Small intestine (tissue), 16 donors: ENCODE measurements around the gene SIN3A. TPM values are rescaled to one million over a fixed set of nuclear protein-coding genes. Genes with fewer than 3 reads are reported as not detected.
"Not testable (repeated sequence)": the region's sequence is repeated elsewhere in the genome, so short reads cannot be mapped to it uniquely, and the experiment has no call there.

Source experiments
- DNase-seq, 2 donors: peaks; one replicate each; pipeline versions ENCODE4 v3.0.0 to v3.0.0-alpha.2; 2013
- FAIRE-seq: peaks from 2 replicates; lab custom pipeline; 2012; peaks lifted over from hg19 to GRCh38; lab: Jason Lieb, UNC
- H3K27ac ChIP-seq, 3 donors: one replicate each; pipeline ENCODE4 v1.5.1; 2013; ENCODE audit warnings: low read length in 2 of 3, mild to moderate bottlenecking in 2 of 3, control low read depth in 1 of 3, inconsistent platforms in 1 of 3, low read depth in 1 of 3, moderate library complexity in 1 of 3
- H3K27me3 ChIP-seq, 3 donors: one replicate each; pipeline ENCODE4 v1.6.1; 2013; ENCODE audit warnings: low read length in 3 of 3, inconsistent platforms in 1 of 3; ENCODE audit not compliant: control insufficient read depth in 3 of 3, insufficient read depth in 3 of 3
- H3K36me3 ChIP-seq, 3 donors: one replicate each; pipeline ENCODE4 v1.6.1; 2013; ENCODE audit warnings: low read length in 3 of 3, inconsistent platforms in 1 of 3, low read depth in 1 of 3, mild to moderate bottlenecking in 1 of 3, moderate library complexity in 1 of 3; ENCODE audit not compliant: control insufficient read depth in 3 of 3, insufficient read depth in 2 of 3
- H3K4me1 ChIP-seq, 3 donors: one replicate each; pipeline ENCODE4 v1.6.1; 2013; ENCODE audit warnings: low read length in 2 of 3, inconsistent platforms in 1 of 3, low read depth in 1 of 3, mild to moderate bottlenecking in 1 of 3, moderate library complexity in 1 of 3; ENCODE audit not compliant: control insufficient read depth in 3 of 3, insufficient read depth in 2 of 3
- H3K4me3 ChIP-seq, 3 donors: one replicate each; pipeline ENCODE4 v1.5.1; 2013; ENCODE audit warnings: low read length in 3 of 3, control low read depth in 1 of 3, inconsistent platforms in 1 of 3, low read depth in 1 of 3, mild to moderate bottlenecking in 1 of 3, moderate library complexity in 1 of 3
- H3K9me3 ChIP-seq, 2 donors: one replicate each; pipeline ENCODE4 v1.6.1; 2013; ENCODE audit warnings: low read depth in 1 of 2, low read length in 1 of 2; ENCODE audit not compliant: control insufficient read depth in 2 of 2, insufficient read depth in 1 of 2
- WGBS, 3 donors: extraction: QIAGEN DNeasy Blood & Tissue Kit; methylation state at CpG; one replicate each; pipeline ENCODE4 v1.1.7; 2013; 5-methylcytosine and 5-hydroxymethylcytosine counted together
- long read RNA-seq, 10 donors: transcript quantifications; one replicate each; lab custom pipeline, GENCODE V29; 2026
- polyA plus RNA-seq, 4 donors: library from polyadenylated mRNA; stranded (reverse) in 3 of 4; unstranded in 1 of 4; fragments of 200-250 nt in 3 of 4; fragments of 120-200 nt in 1 of 4; gene quantifications; one replicate each; pipeline versions ENCODE4 v1.2.1 to v1.2.3, GENCODE V29; 2013
- donor health status: healthy with polysubstance abuse.
- donor health status: control.
- donor health status: control.
- donor health status: Bipolar disorder and iron deficiency.
- donor health status: healthy.

The SIN3A gene
- polyA plus RNA-seq = 10 to 100 TPM in 2 of 4 donors, 1 to 10 TPM in 2; 7.6 to 36.0 (median 11.9) TPM
- long read RNA-seq, donor 1 = 0 reads
- long read RNA-seq, donor 2, full-length matches to known transcripts = 2 of 2 reads
- long read RNA-seq, donor 2, partial matches to known transcripts = 0 of 2 reads
- long read RNA-seq, donor 2, other reads (novel, unspliced or antisense) = 0 of 2 reads
- long read RNA-seq, donor 3, full-length matches to known transcripts = 4 of 4 reads
- long read RNA-seq, donor 3, partial matches to known transcripts = 0 of 4 reads
- long read RNA-seq, donor 3, other reads (novel, unspliced or antisense) = 0 of 4 reads
- long read RNA-seq, donor 4 = 0 reads
- long read RNA-seq, donor 5, partial matches to known transcripts = 0 of 2 reads
- long read RNA-seq, donor 5, other reads (novel, unspliced or antisense) = 0 of 2 reads
- long read RNA-seq, donor 6 = 0 reads
- long read RNA-seq, donor 7, full-length matches to known transcripts = 4 of 4 reads
- long read RNA-seq, donor 7, partial matches to known transcripts = 0 of 4 reads
- long read RNA-seq, donor 7, other reads (novel, unspliced or antisense) = 0 of 4 reads
- long read RNA-seq, donor 8, partial matches to known transcripts = 0 of 1 reads
- long read RNA-seq, donor 8, other reads (novel, unspliced or antisense) = 0 of 1 reads
- long read RNA-seq, donor 9, partial matches to known transcripts = 0 of 2 reads
- long read RNA-seq, donor 9, other reads (novel, unspliced or antisense) = 0 of 2 reads
- long read RNA-seq, donor 10, full-length matches to known transcripts = 3 of 8 reads
- long read RNA-seq, donor 10, partial matches to known transcripts = 5 of 8 reads
- long read RNA-seq, donor 10, other reads (novel, unspliced or antisense) = 0 of 8 reads

GRCh38 chr15:75451674-75452363 is at the start of gene SIN3A:
Gene SIN3A, minus strand, starts transcription at chr15:75451690. Its CDS starts 21,315 bp downstream, at chr15:75430375.
- WGBS, 3 donors = 0 to 1% (median 0%) methylated on average over 32 to 39 of the region's 39 CpGs
- Histone ChIP-seq H3K27ac (peak within 1 kb of the TSS; percentile 95 to 100 (median 99)), H3K4me1 (peaks cover 0 to 19% (median 3%) of the 10 kb centered on the region in 3 donors), H3K4me3 (peak within 1 kb of the TSS; percentile 92 to 95 (median 93)), H3K36me3 (peaks cover 0 to 3% (median 0%) of the 10 kb centered on the region in 3 donors), H3K9me3 (no peaks in the 10 kb centered on the region), H3K27me3 (no peaks in the 10 kb centered on the region)
- peak; percentile 36 for FAIRE-seq
- peak; percentile 99 to 100 for DNase-seq

GRCh38 chr15:75493732-75494131 is 42.2 kb upstream of the SIN3A start:
- Histone ChIP-seq H3K4me3 (no peak overlapping the region), H3K36me3 (peaks cover 2 to 50% (median 7%) of the 10 kb centered on the region in 3 donors), H3K4me1 (no peaks in the 10 kb centered on the region), H3K27ac (no peak overlapping the region), H3K27me3 (no peaks in the 10 kb centered on the region), H3K9me3 (peaks cover 0 to 5% of the 10 kb centered on the region in 2 donors)
- FAIRE-seq (no peak), DNase-seq (no peak)
- 84 to 92% (median 90%) methylated on average over 4 of the region's 4 CpGs for WGBS, 3 donors

- no peak for FAIRE-seq
Measured at GRCh38 chr15:75483961-75484360, 32.5 kb upstream of the SIN3A start.

GRCh38 chr15:75483556-75483955 is 32.1 kb upstream of the SIN3A start:
- H3K4me3 ChIP-seq, FAIRE-seq, DNase-seq, H3K27me3 ChIP-seq, H3K4me1 ChIP-seq, H3K27ac ChIP-seq, H3K9me3 ChIP-seq: not testable (repeated sequence)
- peaks cover 4 to 29% (median 9%) of the 10 kb centered on the region in 3 donors for H3K36me3 ChIP-seq
- WGBS, 3 donors = 78 to 89% (median 80%) methylated on average over 5 of the region's 5 CpGs

More at GRCh38 chr15:75483961-75484360, 32.5 kb upstream of the SIN3A start:
- Histone ChIP-seq H3K4me1 (no peaks in the 10 kb centered on the region), H3K27me3 (no peaks in the 10 kb centered on the region), H3K36me3 (peaks cover 4 to 31% (median 9%) of the 10 kb centered on the region in 3 donors), H3K9me3 (peaks cover 0 to 5% of the 10 kb centered on the region in 2 donors), H3K27ac (no peak overlapping the region), H3K4me3 (no peak overlapping the region)
- WGBS, 3 donors = 70 to 92% (median 88%) methylated on average over 1 of the region's 1 CpG
- DNase-seq = no peak

GRCh38 chr15:75483106-75483505 is 31.6 kb upstream of the SIN3A start:
- WGBS, 3 donors = 92 to 97% (median 95%) methylated on average over 1 of the region's 1 CpG
- Histone ChIP-seq H3K27ac (no peak overlapping the region), H3K4me3 (no peak overlapping the region), H3K9me3 (peaks cover 0 to 5% of the 10 kb centered on the region in 2 donors), H3K27me3 (no peaks in the 10 kb centered on the region), H3K4me1 (no peaks in the 10 kb centered on the region), H3K36me3 (peaks cover 4 to 30% (median 9%) of the 10 kb centered on the region in 3 donors)
- DNase-seq = no peak
- no peak for FAIRE-seq

GRCh38 chr15:75480463-75480862 is 29.0 kb upstream of the SIN3A start:
- H3K27me3 ChIP-seq, FAIRE-seq, DNase-seq, H3K4me3 ChIP-seq, H3K27ac ChIP-seq, H3K9me3 ChIP-seq, H3K4me1 ChIP-seq: not testable (repeated sequence)
- peaks cover 4 to 34% (median 5%) of the 10 kb centered on the region in 3 donors for H3K36me3 ChIP-seq
- 99% methylated on average over 38 to 54 of the region's 54 CpGs for WGBS, 3 donors

- no peak for DNase-seq
- peaks cover 0 to 5% of the 10 kb centered on the region in 2 donors for H3K9me3 ChIP-seq
- 85 to 96% (median 95%) methylated on average over 2 of the region's 2 CpGs for WGBS, 3 donors
- no peaks in the 10 kb centered on the region for H3K4me1 ChIP-seq
- no peaks in the 10 kb centered on the region for H3K27me3 ChIP-seq
- H3K27ac ChIP-seq = no peak overlapping the region
- peaks cover 4 to 36% (median 5%) of the 10 kb centered on the region in 3 donors for H3K36me3 ChIP-seq
- no peak for FAIRE-seq
- H3K4me3 ChIP-seq = no peak overlapping the region
Measured at GRCh38 chr15:75479670-75480069, 28.2 kb upstream of the SIN3A start.
